H9 (cell line): ENCODE measurements around the gene NXPH3. TPM values are rescaled to one million over a fixed set of nuclear protein-coding genes. Genes with fewer than 3 reads are reported as not detected.

Experiments
- DNase-seq: peaks from one replicate; pipeline ENCODE4 v3.0.0-alpha.2; 2017
- H2AFZ ChIP-seq: one replicate; pipeline ENCODE4 v1.6.1; 2013; ENCODE audit warnings: mild to moderate bottlenecking, low read length, control low read depth, moderate library complexity
- H2AK5ac ChIP-seq: 2 replicates; pipeline ENCODE4 v1.6.1; 2013; ENCODE audit warnings: low read length, control low read depth, mixed read lengths; ENCODE audit not compliant: insufficient read length
- H2BK120ac ChIP-seq: one replicate; pipeline ENCODE4 v1.6.1; 2013; ENCODE audit warnings: low read depth, mild to moderate bottlenecking, low read length, control low read depth, inconsistent platforms; ENCODE audit not compliant: poor library complexity, severe bottlenecking
- H2BK12ac ChIP-seq: 2 replicates; pipeline ENCODE4 v1.6.1; 2013; ENCODE audit warnings: low read length, control low read depth, mixed read lengths, low read depth; ENCODE audit not compliant: insufficient read length
- H2BK15ac ChIP-seq: 2 replicates; pipeline ENCODE4 v1.6.1; 2013; ENCODE audit warnings: low read depth, low read length, control low read depth
- H2BK20ac ChIP-seq: one replicate; pipeline ENCODE4 v1.6.1; 2013; ENCODE audit warnings: low read depth, mild to moderate bottlenecking, low read length, control low read depth, inconsistent platforms; ENCODE audit not compliant: poor library complexity, severe bottlenecking
- H2BK5ac ChIP-seq: 2 replicates; pipeline ENCODE4 v1.6.1; 2013; ENCODE audit warnings: low read length, control low read depth, mixed read lengths; ENCODE audit not compliant: insufficient read length
- H3K14ac ChIP-seq: 2 replicates; pipeline ENCODE4 v1.6.1; 2013; ENCODE audit warnings: low read length, control low read depth; ENCODE audit not compliant: insufficient read depth
- H3K18ac ChIP-seq: 2 replicates; pipeline ENCODE4 v1.6.1; 2013; ENCODE audit warnings: low read depth, mild to moderate bottlenecking, mixed read lengths, low read length, control low read depth; ENCODE audit not compliant: insufficient read length
- H3K23ac ChIP-seq: 2 replicates; pipeline ENCODE4 v1.6.1; 2013; ENCODE audit warnings: low read length, control low read depth, mixed read lengths, low read depth; ENCODE audit not compliant: insufficient read length
- H3K23me2 ChIP-seq: 2 replicates; pipeline ENCODE4 v1.6.1; 2013; ENCODE audit warnings: low read depth, mild to moderate bottlenecking, mixed read lengths, low read length, control low read depth; ENCODE audit not compliant: insufficient read length, poor library complexity, severe bottlenecking
- H3K27ac ChIP-seq: 2 replicates; pipeline ENCODE4 v1.5.1; 2013; ENCODE audit warnings: low read length, control low read depth, mixed read lengths, low read depth; ENCODE audit not compliant: insufficient read length
- H3K27me3 ChIP-seq: 2 replicates; pipeline ENCODE4 v1.6.1; 2013; ENCODE audit warnings: low read length, control low read depth, inconsistent platforms; ENCODE audit not compliant: insufficient read depth
- H3K4ac ChIP-seq: 2 replicates; pipeline ENCODE4 v1.6.1; 2013; ENCODE audit warnings: low read depth, mild to moderate bottlenecking, control low read depth, inconsistent platforms, low read length, moderate library complexity
- H3K4me1 ChIP-seq: 2 replicates; pipeline ENCODE4 v1.6.1; 2013; ENCODE audit warnings: low read length, control low read depth, inconsistent platforms; ENCODE audit not compliant: insufficient read depth
- H3K4me2 ChIP-seq: 2 replicates; pipeline ENCODE4 v1.6.1; 2013; ENCODE audit warnings: low read length, control low read depth, mixed read lengths; ENCODE audit not compliant: insufficient read length, insufficient read depth
- H3K56ac ChIP-seq: 2 replicates; pipeline ENCODE4 v1.6.1; 2013; ENCODE audit warnings: low read depth, mild to moderate bottlenecking, mixed read lengths, low read length, control low read depth; ENCODE audit not compliant: insufficient read length
- H3K79me1 ChIP-seq: 2 replicates; pipeline ENCODE4 v1.6.1; 2013; ENCODE audit warnings: low read depth, mild to moderate bottlenecking, moderate library complexity, low read length, control low read depth, inconsistent platforms; ENCODE audit not compliant: insufficient read depth, poor library complexity, severe bottlenecking
- H3K79me2 ChIP-seq: 2 replicates; pipeline ENCODE4 v1.6.1; 2013; ENCODE audit warnings: low read length, control low read depth, inconsistent platforms; ENCODE audit not compliant: insufficient read depth
- H3K9ac ChIP-seq: 2 replicates; pipeline ENCODE4 v1.6.1; 2013; ENCODE audit warnings: low read length, control low read depth, mixed read lengths; ENCODE audit not compliant: insufficient read length; ENCODE audit errors: extremely low read depth
- H3K9me3 ChIP-seq: one replicate; pipeline ENCODE4 v1.6.1; 2013; ENCODE audit warnings: low read depth, low read length, inconsistent platforms; ENCODE audit not compliant: control insufficient read depth
- H3T11ph ChIP-seq: one replicate; pipeline ENCODE4 v1.6.1; 2013; ENCODE audit warnings: mild to moderate bottlenecking, low read length, control low read depth, inconsistent platforms
- H4K20me1 ChIP-seq: one replicate; pipeline ENCODE4 v1.6.1; 2013; ENCODE audit not compliant: control insufficient read depth, insufficient read length, insufficient read depth
- H4K5ac ChIP-seq: 2 replicates; pipeline ENCODE4 v1.6.1; 2013; ENCODE audit warnings: low read depth, mild to moderate bottlenecking, mixed read lengths, low read length, control low read depth; ENCODE audit not compliant: insufficient read length
- H4K8ac ChIP-seq: replicated peaks from 2 replicates; pipeline ENCODE4 v1.6.1; 2013; ENCODE audit warnings: low read length, control low read depth, mixed read lengths, low read depth; ENCODE audit not compliant: insufficient read length
- H4K91ac ChIP-seq: 2 replicates; pipeline ENCODE4 v1.6.1; 2013; ENCODE audit warnings: low read depth, mild to moderate bottlenecking, moderate library complexity, mixed read lengths, low read length, control low read depth; ENCODE audit not compliant: insufficient read length
- H3K27ac Mint-ChIP-seq, 3 experiments: 2 replicates in 2 of 3; 3 replicates in 1 of 3; pipeline ENCODE4 v1.8.0; 2020 to 2021; ENCODE audit warnings: mixed read lengths in 3 of 3, mild to moderate bottlenecking in 1 of 3, moderate library complexity in 1 of 3
- H3K27me3 Mint-ChIP-seq: 2 replicates; pipeline ENCODE4 v1.8.0; 2021; ENCODE audit warnings: low read depth, mild to moderate bottlenecking, moderate library complexity, mixed read lengths
- H3K36me3 Mint-ChIP-seq, 3 experiments: 2 replicates in 2 of 3; 3 replicates in 1 of 3; pipeline ENCODE4 v1.8.0; 2020 to 2021; ENCODE audit warnings: low read depth in 3 of 3, mixed read lengths in 3 of 3; ENCODE audit not compliant: insufficient read depth in 1 of 3
- H3K4me1 Mint-ChIP-seq, 2 experiments: 2 replicates each; pipeline ENCODE4 v1.8.0; 2020; ENCODE audit warnings: mixed read lengths in 2 of 2
- H3K4me3 Mint-ChIP-seq, 2 experiments: 2 replicates in 1 of 2; 3 replicates in 1 of 2; pipeline ENCODE4 v1.8.0; 2020 to 2021; ENCODE audit warnings: mild to moderate bottlenecking in 2 of 2, mixed read lengths in 2 of 2, moderate library complexity in 1 of 2
- H3K9me3 Mint-ChIP-seq, 2 experiments: 2 replicates in 1 of 2; 3 replicates in 1 of 2; pipeline ENCODE4 v1.8.0; 2020; ENCODE audit warnings: mild to moderate bottlenecking in 2 of 2, mixed read lengths in 2 of 2, moderate library complexity in 1 of 2
- CTCF ChIP-seq: fragments of 200-600 bp; sonication (generic); conservative IDR thresholded peaks from 3 replicates; pipeline ENCODE4 v1.8.0; 2021; ENCODE audit warnings: antibody characterized with exemption, mild to moderate bottlenecking
- WGBS: extraction: QIAGEN DNeasy Blood & Tissue Kit; methylation state at CpG from one replicate; pipeline ENCODE4 v1.1.7; 2013; ENCODE audit warnings: missing lambda C conversion rate, low lambda C conversion rate, mixed read lengths; ENCODE audit not compliant: insufficient read length; ENCODE audit errors: extremely low coverage; 5-methylcytosine and 5-hydroxymethylcytosine counted together
- total RNA-seq: library from RNA; stranded (reverse); gene quantifications from 2 replicates; pipeline ENCODE4 v1.2.1, GENCODE V29; 2021

NXPH3 gene
- total RNA-seq, 1 experiment from 2014 or later: 1.3 TPM

GRCh38 chr17:49545806-49546545 is 29.7 kb upstream of the NXPH3 start:
- no peak overlapping the region for H3K4me2 ChIP-seq
- no peak overlapping the region for H3K27ac Mint-ChIP-seq

More at GRCh38 chr17:49545806-49546545, 29.7 kb upstream of the NXPH3 start:
- H3K4me1 Mint-ChIP-seq: peaks cover 45 to 56% of the 10 kb centered on the region in 2 experiments
- no peaks in the 10 kb centered on the region for H3K9me3 Mint-ChIP-seq
- no peaks in the 10 kb centered on the region for H3K79me1 ChIP-seq
- H3K9ac ChIP-seq: no peak overlapping the region
- whole genome bisulfite sequencing: no CpG with 5 or more reads among the region's 15 CpGs
- H3K27me3 Mint-ChIP-seq: peaks cover 9% of the 10 kb centered on the region
- H2BK20ac ChIP-seq: no peak overlapping the region
- no peak overlapping the region for H2BK15ac ChIP-seq
- no peaks in the 10 kb centered on the region for H3K23me2 ChIP-seq
- H2AFZ ChIP-seq: no peak overlapping the region
- no peak overlapping the region for H3K56ac ChIP-seq
- H3K27me3 ChIP-seq: no peaks in the 10 kb centered on the region
- no peaks in the 10 kb centered on the region for H3K9me3 ChIP-seq
- H3K14ac ChIP-seq: no peak overlapping the region
- no peak overlapping the region for H4K5ac ChIP-seq
- H2BK5ac ChIP-seq: no peak overlapping the region
- no peak overlapping the region for H3K4me3 Mint-ChIP-seq
- no peak overlapping the region for H2BK12ac ChIP-seq
- H4K20me1 ChIP-seq: no peaks in the 10 kb centered on the region
- no peak overlapping the region for H2BK120ac ChIP-seq
- no peak overlapping the region for H3K4ac ChIP-seq
- H2AK5ac ChIP-seq: no peak overlapping the region
- no peak overlapping the region for H3K18ac ChIP-seq
- H3K4me1 ChIP-seq: no peaks in the 10 kb centered on the region
- H3K79me2 ChIP-seq: no peaks in the 10 kb centered on the region
- TF ChIP-seq CTCF: no peak
- no peak overlapping the region for H4K8ac ChIP-seq
- peaks cover 0 to 5% (median 3%) of the 10 kb centered on the region in 3 experiments; a peak in 3 of 7 replicates for H3K36me3 Mint-ChIP-seq
- H3K27ac ChIP-seq: no peak overlapping the region
- no peak overlapping the region for H3K23ac ChIP-seq
- no peak overlapping the region for H3T11ph ChIP-seq
- DNase-seq: peak; percentile 45
- no peak overlapping the region for H4K91ac ChIP-seq
